Memory B cell (primary cell): ENCODE results near the gene CCDC174.
A peak's percentile ranks its signal among the peaks of the same experiment; 100 is the strongest.

ENCODE experiments used
- ATAC-seq: fragments of 150-1000 bp; cut with Tn5 transposase; 2 replicates; pipeline ENCODE4 v1.10.0; 2021; ENCODE audit warnings: low read depth, mild to moderate bottlenecking, moderate library complexity
- DNase-seq, 2 donors: peaks; one replicate each; pipeline ENCODE4 v3.0.0; 2022; ENCODE audit warnings: low spot score in 2 of 2
- H3K27ac Mint-ChIP-seq: one replicate; pipeline ENCODE4 v1.8.0; 2022; ENCODE audit warnings: mild to moderate bottlenecking, moderate library complexity, mixed read lengths
- H3K27me3 Mint-ChIP-seq: one replicate; pipeline ENCODE4 v1.8.0; 2022; ENCODE audit warnings: mixed read lengths
- H3K36me3 Mint-ChIP-seq: one replicate; pipeline ENCODE4 v1.8.0; 2022; ENCODE audit warnings: mild to moderate bottlenecking, mixed read lengths
- H3K4me1 Mint-ChIP-seq: one replicate; pipeline ENCODE4 v1.8.0; 2022; ENCODE audit warnings: mixed read lengths
- H3K4me3 Mint-ChIP-seq: one replicate; pipeline ENCODE4 v1.8.0; 2022; ENCODE audit warnings: mild to moderate bottlenecking, moderate library complexity, mixed read lengths
- H3K9me3 Mint-ChIP-seq: one replicate; pipeline ENCODE4 v1.8.0; 2022; ENCODE audit warnings: mixed read lengths

CCDC174 gene

GRCh38 chr3:14633417-14633816, 18.1 kb upstream of the CCDC174 start:
- ATAC-seq (no peak), DNase-seq (no peak)
- Mint-ChIP-seq H3K4me1 (peaks cover 2% of the 10 kb centered on the region), H3K27ac (no peak overlapping the region), H3K36me3 (no peaks in the 10 kb centered on the region), H3K4me3 (no peak overlapping the region), H3K9me3 (no peaks in the 10 kb centered on the region), H3K27me3 (peaks cover 12% of the 10 kb centered on the region)

DNA sequence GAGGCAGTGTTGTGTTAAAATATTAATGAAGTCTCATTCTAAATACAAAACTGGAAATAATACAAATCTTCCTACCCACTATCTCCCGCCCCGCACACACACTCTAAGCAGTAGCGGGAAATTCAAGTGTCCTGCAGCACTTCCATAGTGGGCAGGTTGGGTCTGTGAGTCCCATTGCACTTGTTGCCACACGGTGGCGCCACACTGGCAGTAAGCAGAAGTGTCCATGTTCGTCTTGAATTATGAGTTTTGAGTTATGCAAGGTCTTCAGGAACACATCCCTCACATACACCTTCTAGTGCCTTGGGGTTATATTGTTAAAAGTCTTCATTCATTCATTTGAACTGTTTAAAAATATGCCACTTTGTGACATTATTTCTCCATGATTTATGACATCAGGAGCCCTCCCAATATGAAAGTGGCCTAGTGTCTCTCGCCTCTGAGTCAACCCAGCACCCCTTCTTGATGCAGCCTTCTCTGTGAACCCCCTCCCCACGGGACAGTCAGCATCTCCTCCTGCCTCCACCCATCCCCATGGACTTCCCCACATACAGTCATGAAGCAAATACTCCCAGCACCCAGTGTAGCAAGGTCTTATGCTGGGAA, 17.6 kb upstream of the CCDC174 start:
- Mint-ChIP-seq H3K4me1 (peaks cover 2% of the 10 kb centered on the region), H3K9me3 (no peaks in the 10 kb centered on the region), H3K4me3 (no peak overlapping the region), H3K27me3 (peaks cover 15% of the 10 kb centered on the region), H3K27ac (no peak overlapping the region), H3K36me3 (no peaks in the 10 kb centered on the region)
- ATAC-seq: peak; percentile 73
- DNase-seq: peak; percentile 24 to 38

- no peak for DNase-seq
- ATAC-seq: no peak
- no peak overlapping the region for H3K4me3 Mint-ChIP-seq
- H3K36me3 Mint-ChIP-seq: no peaks in the 10 kb centered on the region
- H3K27ac Mint-ChIP-seq: no peak overlapping the region
- H3K9me3 Mint-ChIP-seq: no peaks in the 10 kb centered on the region
- peaks cover 2% of the 10 kb centered on the region for H3K4me1 Mint-ChIP-seq
- peaks cover 17% of the 10 kb centered on the region for H3K27me3 Mint-ChIP-seq
Observed at GRCh38 chr3:14634763-14635400, 16.7 kb upstream of the CCDC174 start.

DNA sequence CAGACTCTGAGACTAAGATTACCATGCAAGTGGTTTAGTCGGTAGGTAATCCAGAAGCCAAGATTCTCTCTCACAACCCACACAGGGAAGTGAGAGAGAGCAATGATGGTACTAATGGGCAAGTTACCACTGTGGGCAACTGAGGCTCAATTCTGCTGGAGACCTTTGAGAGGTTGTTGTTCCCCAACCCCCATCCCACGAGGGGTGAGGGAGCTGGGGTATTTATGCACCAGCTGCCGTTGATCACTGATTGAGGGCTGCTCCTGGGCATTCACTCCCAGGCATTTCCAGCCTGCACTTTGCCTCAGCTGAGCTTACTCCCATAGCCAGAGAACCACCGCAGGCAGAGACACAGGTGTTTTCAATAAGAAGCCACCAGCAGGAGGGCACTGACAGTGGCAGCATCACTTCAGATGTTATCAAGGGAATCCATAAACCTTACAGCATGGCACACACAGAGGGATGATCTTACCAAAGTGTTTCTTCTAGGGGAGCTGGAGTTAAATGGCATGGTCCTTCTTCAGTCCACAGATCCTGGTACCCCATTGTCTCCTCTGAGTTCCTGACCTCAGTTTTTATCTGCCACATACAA, 15.0 kb upstream of the CCDC174 start:
- H3K27ac Mint-ChIP-seq: no peak overlapping the region
- H3K27me3 Mint-ChIP-seq: peaks cover 22% of the 10 kb centered on the region
- H3K4me3 Mint-ChIP-seq: no peak overlapping the region
- H3K36me3 Mint-ChIP-seq: no peaks in the 10 kb centered on the region
- no peaks in the 10 kb centered on the region for H3K9me3 Mint-ChIP-seq
- ATAC-seq (no peak), DNase-seq (no peak)
- peaks cover 2% of the 10 kb centered on the region for H3K4me1 Mint-ChIP-seq

DNA sequence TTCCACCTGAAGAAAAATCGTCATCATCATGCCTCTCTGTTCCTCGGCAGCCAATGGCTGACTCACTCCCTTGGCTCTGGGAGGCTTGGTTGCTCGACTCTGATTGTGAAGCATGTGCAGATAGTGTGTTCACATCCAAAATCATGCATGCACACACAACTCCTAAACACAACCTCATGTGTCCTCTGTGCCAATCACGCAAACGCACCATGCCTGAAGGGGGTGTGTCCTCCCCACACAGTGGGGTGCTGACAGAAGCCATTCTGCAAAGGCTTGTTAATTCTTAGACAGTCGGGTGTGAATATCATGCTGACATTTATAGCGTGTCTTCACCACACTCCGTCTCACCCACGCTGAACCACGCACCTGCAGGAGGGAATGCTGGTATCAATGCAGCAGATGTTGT, 11.4 kb upstream of the CCDC174 start:
- H3K4me3 Mint-ChIP-seq: no peak overlapping the region

DNA sequence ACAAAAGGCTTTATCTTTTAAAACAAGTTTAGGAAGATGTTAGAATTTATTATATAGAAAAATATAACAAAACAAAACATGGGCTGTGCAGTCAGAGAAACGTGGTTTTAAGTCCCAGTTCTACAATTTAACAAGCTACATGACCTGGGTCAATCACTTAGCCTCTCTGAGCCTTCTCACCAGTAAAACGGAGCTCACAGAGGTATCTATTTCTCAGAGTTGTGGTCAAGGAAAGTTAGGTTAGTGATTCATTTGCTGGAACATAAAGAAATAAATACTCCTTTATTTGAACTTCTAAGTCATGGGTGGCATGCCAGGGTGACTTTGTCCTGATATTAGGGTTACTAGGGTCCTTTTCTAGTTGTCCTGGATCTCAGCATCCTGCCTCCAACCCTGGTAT, 10.8 kb upstream of the CCDC174 start:
- H3K27me3 Mint-ChIP-seq: peaks cover 17% of the 10 kb centered on the region
- no peaks in the 10 kb centered on the region for H3K9me3 Mint-ChIP-seq
- no peaks in the 10 kb centered on the region for H3K36me3 Mint-ChIP-seq
- H3K27ac Mint-ChIP-seq: no peak overlapping the region
- ATAC-seq (no peak), DNase-seq (no peak)
- no peaks in the 10 kb centered on the region for H3K4me1 Mint-ChIP-seq
- no peak overlapping the region for H3K4me3 Mint-ChIP-seq

More for the DNA sequence above, 11.4 kb upstream of the CCDC174 start:
- no peak for DNase-seq
- H3K4me1 Mint-ChIP-seq: no peaks in the 10 kb centered on the region
- H3K9me3 Mint-ChIP-seq: no peaks in the 10 kb centered on the region
- no peaks in the 10 kb centered on the region for H3K36me3 Mint-ChIP-seq
- no peak overlapping the region for H3K27ac Mint-ChIP-seq
- H3K27me3 Mint-ChIP-seq: peaks cover 17% of the 10 kb centered on the region
- ATAC-seq: no peak

GRCh38 chr3:14641346-14641745, 10.2 kb upstream of the CCDC174 start:
- Mint-ChIP-seq H3K4me3 (no peak overlapping the region), H3K36me3 (no peaks in the 10 kb centered on the region), H3K27me3 (peaks cover 17% of the 10 kb centered on the region), H3K9me3 (no peaks in the 10 kb centered on the region), H3K27ac (no peak overlapping the region), H3K4me1 (no peaks in the 10 kb centered on the region)
- DNase-seq: no peak
- no peak for ATAC-seq

GRCh38 chr3:14645453-14645852, 6.1 kb upstream of the CCDC174 start:
- no peaks in the 10 kb centered on the region for H3K27me3 Mint-ChIP-seq
- no peak overlapping the region for H3K4me3 Mint-ChIP-seq
- H3K9me3 Mint-ChIP-seq: no peaks in the 10 kb centered on the region
- ATAC-seq (no peak), DNase-seq (no peak)
- peaks cover 8% of the 10 kb centered on the region for H3K4me1 Mint-ChIP-seq
- H3K36me3 Mint-ChIP-seq: no peaks in the 10 kb centered on the region
- H3K27ac Mint-ChIP-seq: no peak overlapping the region

GRCh38 chr3:14646131-14646573, 5.4 kb upstream of the CCDC174 start:
- Mint-ChIP-seq H3K4me1 (peaks cover 10% of the 10 kb centered on the region), H3K9me3 (no peaks in the 10 kb centered on the region), H3K36me3 (no peaks in the 10 kb centered on the region), H3K27ac (no peak overlapping the region), H3K27me3 (no peaks in the 10 kb centered on the region), H3K4me3 (no peak overlapping the region)
- ATAC-seq: no peak
- DNase-seq: no peak

DNA sequence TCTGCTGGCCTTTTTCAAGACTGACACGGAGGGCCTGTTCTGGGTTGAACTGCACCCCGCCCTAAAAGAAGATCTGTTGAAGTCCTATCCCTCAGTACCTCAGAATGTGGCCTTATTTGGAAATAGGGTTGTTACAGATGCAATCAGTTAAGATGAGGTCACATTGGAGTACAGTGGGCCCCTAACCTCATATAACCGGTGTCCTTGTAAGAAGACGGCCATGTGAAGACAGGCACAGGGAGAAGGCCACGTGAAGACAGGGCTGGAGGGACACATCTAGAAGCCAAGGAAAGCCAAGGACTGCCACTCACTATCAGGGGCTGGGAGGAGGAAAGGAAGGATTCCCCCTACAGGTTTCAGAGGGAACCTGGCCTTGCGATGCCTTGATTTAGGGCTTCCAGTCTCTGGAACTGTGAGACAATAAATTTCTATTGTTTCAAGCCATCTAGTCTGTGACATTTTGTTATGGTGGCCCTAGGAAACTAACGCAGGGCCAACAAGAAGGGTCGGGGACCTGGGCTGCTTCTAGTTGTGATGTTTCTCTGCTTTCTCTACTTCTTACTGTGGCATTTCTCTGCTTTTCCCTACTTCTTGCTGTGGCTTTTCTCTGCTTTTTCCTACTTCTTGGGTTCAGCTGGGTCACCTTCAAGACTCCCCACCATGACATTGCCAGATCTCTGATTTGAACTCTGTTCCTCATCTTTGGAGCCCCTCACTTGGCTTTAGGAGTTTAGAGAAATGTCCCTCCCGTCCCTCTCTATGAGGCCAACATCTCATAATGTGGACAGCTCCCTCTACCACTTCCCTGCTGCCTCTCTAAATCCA, 4.8 kb upstream of the CCDC174 start:
- Mint-ChIP-seq H3K9me3 (no peaks in the 10 kb centered on the region), H3K4me1 (peaks cover 10% of the 10 kb centered on the region), H3K27me3 (no peaks in the 10 kb centered on the region), H3K4me3 (no peak overlapping the region), H3K36me3 (no peaks in the 10 kb centered on the region), H3K27ac (no peak overlapping the region)
- DNase-seq (no peak), ATAC-seq (no peak)

DNA sequence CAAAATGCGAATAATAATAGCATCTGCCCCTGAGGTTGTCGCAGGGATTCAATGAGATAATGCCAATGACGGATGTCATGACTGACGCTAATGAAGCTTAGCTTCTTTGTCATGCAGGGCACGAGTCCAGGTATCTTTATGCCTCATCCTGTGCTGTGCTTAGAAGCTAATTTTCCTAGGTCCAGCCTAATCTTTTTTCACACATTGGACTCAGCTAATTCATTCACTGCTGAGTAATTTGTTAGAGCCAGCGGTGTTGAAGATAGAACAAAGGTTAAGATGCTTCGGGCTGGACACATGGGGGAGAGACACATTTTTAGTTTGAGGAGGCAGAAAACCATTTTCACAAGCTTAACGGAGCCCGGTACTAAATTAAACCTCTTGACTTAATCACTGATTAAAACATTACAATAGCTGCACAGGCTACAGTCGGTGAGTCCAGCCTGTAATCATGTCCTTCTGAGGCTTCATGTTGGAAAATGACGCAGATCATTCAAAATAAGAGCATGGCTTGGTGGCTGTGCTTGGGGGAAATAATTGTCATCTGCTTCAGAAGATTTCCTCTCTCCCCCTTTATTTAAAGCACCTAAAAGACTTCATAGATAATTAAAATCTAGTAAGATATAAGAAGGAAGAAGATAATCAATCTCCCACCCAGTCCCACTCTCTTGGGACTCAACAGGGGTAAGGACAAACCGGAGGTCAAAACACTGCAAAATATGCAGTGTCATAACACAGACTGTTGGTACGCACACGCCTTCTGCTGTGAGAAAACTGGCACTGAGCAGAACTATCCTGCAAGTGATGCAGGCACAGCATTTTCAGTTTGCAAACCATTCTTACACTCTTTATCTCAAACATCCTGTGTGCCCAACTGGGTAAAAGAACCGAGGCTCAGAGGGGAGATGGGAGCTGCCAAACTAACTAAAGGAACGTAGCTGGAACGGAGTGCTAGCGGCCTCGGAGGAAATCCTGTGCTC, 3.3 kb upstream of the CCDC174 start:
- Mint-ChIP-seq H3K27ac (no peak overlapping the region), H3K4me1 (peaks cover 15% of the 10 kb centered on the region), H3K36me3 (no peaks in the 10 kb centered on the region), H3K4me3 (no peak overlapping the region), H3K27me3 (no peaks in the 10 kb centered on the region), H3K9me3 (no peaks in the 10 kb centered on the region)
- DNase-seq: no peak
- ATAC-seq: no peak

- Mint-ChIP-seq H3K36me3 (no peaks in the 10 kb centered on the region), H3K4me1 (peaks cover 15% of the 10 kb centered on the region), H3K27me3 (no peaks in the 10 kb centered on the region), H3K27ac (no peak overlapping the region), H3K4me3 (no peak overlapping the region), H3K9me3 (no peaks in the 10 kb centered on the region)
- no peak for ATAC-seq
- DNase-seq: no peak
Observed at GRCh38 chr3:14649466-14649865, 2.1 kb upstream of the CCDC174 start.

DNA sequence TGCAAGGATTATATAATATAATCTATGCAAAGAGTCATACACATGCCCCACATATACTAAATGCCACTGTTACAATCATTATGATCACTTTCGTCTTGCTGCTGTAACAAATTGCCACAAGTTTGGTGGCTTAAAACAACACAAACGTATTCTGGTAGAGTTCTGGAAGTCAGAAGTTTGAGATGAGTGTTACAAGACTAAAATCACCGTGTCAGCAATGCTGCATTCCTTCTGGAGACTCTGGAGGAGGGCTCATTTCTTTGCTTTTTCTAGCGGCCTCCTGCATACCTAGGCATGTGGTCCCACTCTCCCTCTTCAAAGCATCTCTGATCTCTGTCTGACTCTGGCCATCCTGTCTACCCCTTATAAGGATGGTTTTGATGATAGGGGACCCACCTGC, 1.4 kb upstream of the CCDC174 start:
- no peak for ATAC-seq
- H3K4me1 Mint-ChIP-seq: peaks cover 15% of the 10 kb centered on the region

More for the DNA sequence above, 1.4 kb upstream of the CCDC174 start:
- no peak for DNase-seq
- no peaks in the 10 kb centered on the region for H3K27me3 Mint-ChIP-seq
- peak overlapping the region; percentile 90 for H3K4me3 Mint-ChIP-seq
- H3K27ac Mint-ChIP-seq: peak overlapping the region; percentile 100
- peaks cover 2% of the 10 kb centered on the region for H3K36me3 Mint-ChIP-seq
- no peaks in the 10 kb centered on the region for H3K9me3 Mint-ChIP-seq
